Forelimb muscle (tissue), 1 donor: ENCODE data around the gene NRF1. TPM values are rescaled to one million over a fixed set of nuclear protein-coding genes. Genes with fewer than 3 reads are reported as not detected.

Experiments used
- DNase-seq: peaks from one replicate; pipeline ENCODE4 v3.0.0-alpha.2; 2013; ENCODE audit warnings: low read depth
- polyA plus RNA-seq: library from polyadenylated mRNA; unstranded; fragments of 120-200 nt; gene quantifications from one replicate; pipeline ENCODE4 v1.2.1, GENCODE V29; 2013; ENCODE audit not compliant: insufficient read length

NRF1 gene
- polyA plus RNA-seq, 1 donor: 12.1 TPM

DNA sequence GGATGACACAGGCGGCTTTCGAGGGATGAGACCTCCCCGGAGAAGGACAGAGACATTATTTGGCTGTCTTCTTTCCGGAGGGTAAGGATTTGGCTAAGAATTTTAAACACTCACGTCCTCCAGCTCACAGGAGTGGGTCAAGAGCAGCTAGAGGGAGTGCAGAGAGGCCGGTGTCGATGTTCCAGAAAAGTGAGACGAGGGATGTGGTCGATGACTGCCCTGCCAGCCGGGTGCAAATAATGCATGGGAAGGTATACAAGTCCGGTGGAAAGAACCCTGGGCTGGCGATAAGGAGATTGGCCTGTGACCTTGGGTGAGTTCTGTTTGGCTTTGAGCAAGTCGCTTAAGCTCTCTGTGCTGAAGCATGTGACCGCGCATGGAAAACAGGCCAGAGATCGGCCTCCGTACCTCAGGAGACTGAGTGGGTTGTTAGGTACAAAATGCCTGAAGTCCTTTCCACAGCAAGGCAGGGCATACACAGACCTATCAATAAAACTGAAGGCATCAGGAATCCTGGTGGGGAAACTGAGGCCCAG lies 192.1 kb downstream of the NRF1 start:
- DNase-seq: no peak

DNA sequence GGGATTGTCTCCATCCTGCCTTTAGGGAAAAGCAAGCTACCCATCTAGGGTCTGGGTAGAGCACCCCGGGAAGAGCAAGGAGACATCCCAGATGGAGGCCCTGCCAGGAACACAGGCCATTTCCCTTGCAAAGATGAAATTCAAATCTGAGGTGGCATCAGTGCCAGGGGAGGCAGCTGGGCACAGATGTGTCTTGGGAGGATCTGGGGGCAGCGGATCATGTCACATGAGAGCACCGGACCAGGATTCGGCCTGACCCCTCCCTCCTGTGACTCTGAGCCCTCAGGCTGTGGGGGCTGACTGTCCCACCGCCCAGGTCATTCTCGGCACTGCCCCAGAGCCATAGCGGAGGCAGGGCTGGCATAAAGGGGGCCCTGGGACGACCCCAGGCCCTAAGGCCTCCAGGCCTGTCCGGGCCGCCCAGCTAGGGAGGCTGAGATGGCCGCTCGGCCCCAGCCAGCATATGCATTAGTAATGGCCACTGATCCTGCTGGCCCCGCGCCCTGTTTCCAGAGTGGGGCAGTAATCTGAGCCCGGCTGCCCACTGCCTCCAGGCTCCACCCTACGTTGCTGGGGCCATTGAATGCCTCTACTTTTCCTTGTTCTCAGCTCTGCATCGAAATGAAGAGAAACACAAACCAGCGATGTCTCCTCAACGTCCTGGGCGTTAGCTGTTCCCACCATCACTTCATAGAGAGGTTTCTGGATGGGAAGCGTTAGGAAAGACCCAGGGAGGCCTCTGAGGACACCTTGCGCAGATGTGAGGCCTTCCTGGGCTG lies 192.8 kb downstream of the NRF1 start:
- no peak for DNase-seq

DNA sequence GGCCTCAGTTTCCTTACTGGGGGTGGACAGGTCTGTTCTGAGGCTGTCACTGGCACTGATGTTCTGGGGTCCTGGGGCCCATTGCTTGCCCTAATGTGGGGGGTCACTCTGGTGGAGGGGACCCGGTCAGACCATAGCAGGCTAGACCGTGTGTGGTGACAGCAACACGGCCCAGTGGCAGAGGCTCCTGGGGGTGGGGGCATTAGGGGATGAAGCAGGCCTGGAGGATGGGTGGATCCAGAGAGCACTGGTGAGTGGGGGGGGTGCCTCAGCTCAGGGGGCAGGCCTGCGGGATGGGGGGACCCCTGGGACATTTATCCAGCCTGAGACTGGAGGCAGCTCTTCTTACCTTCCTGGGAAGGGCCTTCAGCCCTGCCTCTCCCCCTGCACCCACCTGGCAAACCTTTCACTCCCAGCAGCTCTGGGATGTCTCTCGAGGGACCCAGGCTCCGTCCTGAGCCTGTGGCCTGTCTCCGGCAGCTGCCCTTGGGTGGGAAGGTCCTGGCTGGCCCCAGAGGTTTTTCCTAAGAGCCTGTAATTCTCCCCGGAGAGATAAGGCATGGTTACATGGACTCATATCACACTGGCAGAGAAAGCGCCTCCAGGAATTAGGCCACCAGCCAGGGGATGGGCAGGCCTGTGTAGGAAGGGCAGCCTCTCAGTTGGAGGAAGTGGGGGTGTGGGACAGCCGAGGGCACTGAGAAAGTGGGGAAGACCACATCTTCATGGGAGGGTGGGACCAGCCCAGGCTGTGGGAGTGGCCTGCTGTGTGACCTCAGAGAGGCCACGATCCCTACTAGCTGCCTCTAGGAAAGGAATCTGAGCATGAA lies 193.6 kb downstream of the NRF1 start:
- DNase-seq: no peak

Other genes starting within 250 kb of the NRF1 start
- 9.2 TPM for gene STRIP2, start 177.3 kb upstream of the NRF1 start, polyA plus RNA-seq
- gene SMKR1, start 109.2 kb upstream of the NRF1 start, polyA plus RNA-seq: 0.14 TPM